Stomach (tissue), 9 donors: ENCODE measurements around the gene CCDC61. TPM values are rescaled to one million over a fixed set of nuclear protein-coding genes. Genes with fewer than 3 reads are reported as not detected.

Experiments
- DNase-seq, 2 donors: peaks; one replicate each; pipeline versions ENCODE4 v3.0.0 to v3.0.0-alpha.2; 2013 to 2019
- H3K27ac ChIP-seq, 5 donors: fragments of 200-600 bp in 4 of 5; sonication (generic) in 4 of 5; one replicate each; pipeline ENCODE4 v1.5.1; 2013 to 2019; ENCODE audit warnings: mild to moderate bottlenecking in 1 of 5, moderate library complexity in 1 of 5
- H3K27me3 ChIP-seq, 3 donors: fragments of 200-600 bp; sonication (generic); one replicate each; pipeline ENCODE4 v1.5.1; 2017 to 2019; ENCODE audit warnings: mixed run types in 1 of 3
- H3K36me3 ChIP-seq, 4 donors: fragments of 200-600 bp; sonication (generic); 1 replicate in 3 of 4; 2 replicates in 1 of 4; pipeline ENCODE4 v1.5.1; 2016 to 2019
- H3K4me1 ChIP-seq, 4 donors: fragments of 200-600 bp; sonication (generic); one replicate each; pipeline ENCODE4 v1.5.1; 2016 to 2019
- H3K4me3 ChIP-seq, 4 donors: fragments of 200-600 bp; sonication (generic) in 3 of 4; one replicate each; pipeline ENCODE4 v1.5.1; 2016 to 2019; ENCODE audit warnings: mild to moderate bottlenecking in 1 of 4
- H3K9me3 ChIP-seq, 4 donors: fragments of 200-600 bp; sonication (generic); one replicate each; pipeline ENCODE4 v1.5.1; 2016 to 2019
- EP300 ChIP-seq: sonication (generic); formaldehyde crosslinking; IDR thresholded peaks from one replicate; pipeline ENCODE4 v1.6.1; 2017; ENCODE audit warnings: antibody characterized with exemption
- POLR2A ChIP-seq, 4 donors: fragments of 450-650 bp; IDR thresholded peaks; one replicate each; pipeline ENCODE4 v1.6.1; 2016; ENCODE audit warnings: antibody characterized with exemption in 4 of 4, control low read depth in 2 of 4, mild to moderate bottlenecking in 1 of 4, moderate library complexity in 1 of 4
- POLR2AphosphoS5 ChIP-seq, 3 donors: sonication (generic); formaldehyde crosslinking; IDR thresholded peaks; one replicate each; pipeline ENCODE4 v1.6.1; 2016; ENCODE audit warnings: antibody characterized with exemption in 3 of 3
- WGBS, 5 donors: extraction: QIAGEN DNeasy Blood & Tissue Kit in 3 of 5; methylation state at CpG; one replicate each; pipeline versions ENCODE4 v1.1.5 to v1.1.7; 2013 to 2018; 5-methylcytosine and 5-hydroxymethylcytosine counted together
- intact Hi-C: fragments of 100-400 bp; cut with DNase I; formaldehyde crosslinking; loops from one replicate; pipeline ENCODE4 v1.15.1; 2023; ENCODE audit warnings: low total_unique reads
- polyA plus RNA-seq, 3 donors: library from polyadenylated mRNA; stranded (reverse); fragments of 200-250 nt; gene quantifications; one replicate each; pipeline ENCODE4 v1.2.3, GENCODE V29; 2013
- total RNA-seq, 5 donors: library from RNA; depleted of rRNA; stranded (reverse); fragments of >200 nt; gene quantifications; one replicate each; pipeline versions ENCODE4 v1.1.0 to v1.2.3, GENCODE V29; 2014 to 2016
- TF ChIP-seq, protein P1 (sequence below), 7 experiments: fragments of 450-650 bp in 4 of 7; fragments of 200-600 bp in 3 of 7; sonication (generic) in 3 of 7; IDR thresholded peaks; one replicate each; pipeline ENCODE4 v1.5.1; 2016 to 2019; ENCODE audit warnings: antibody characterized with exemption in 7 of 7, control low read depth in 2 of 7, mild to moderate bottlenecking in 1 of 7
- donor health status: healthy with polysubstance abuse.
- donor health status: Bipolar disorder and iron deficiency.
- donor health status: healthy.

The CCDC61 gene
- total and polyA plus RNA-seq, 8 donors: 2.4 to 38.8 (median 13.2) TPM

DNA sequence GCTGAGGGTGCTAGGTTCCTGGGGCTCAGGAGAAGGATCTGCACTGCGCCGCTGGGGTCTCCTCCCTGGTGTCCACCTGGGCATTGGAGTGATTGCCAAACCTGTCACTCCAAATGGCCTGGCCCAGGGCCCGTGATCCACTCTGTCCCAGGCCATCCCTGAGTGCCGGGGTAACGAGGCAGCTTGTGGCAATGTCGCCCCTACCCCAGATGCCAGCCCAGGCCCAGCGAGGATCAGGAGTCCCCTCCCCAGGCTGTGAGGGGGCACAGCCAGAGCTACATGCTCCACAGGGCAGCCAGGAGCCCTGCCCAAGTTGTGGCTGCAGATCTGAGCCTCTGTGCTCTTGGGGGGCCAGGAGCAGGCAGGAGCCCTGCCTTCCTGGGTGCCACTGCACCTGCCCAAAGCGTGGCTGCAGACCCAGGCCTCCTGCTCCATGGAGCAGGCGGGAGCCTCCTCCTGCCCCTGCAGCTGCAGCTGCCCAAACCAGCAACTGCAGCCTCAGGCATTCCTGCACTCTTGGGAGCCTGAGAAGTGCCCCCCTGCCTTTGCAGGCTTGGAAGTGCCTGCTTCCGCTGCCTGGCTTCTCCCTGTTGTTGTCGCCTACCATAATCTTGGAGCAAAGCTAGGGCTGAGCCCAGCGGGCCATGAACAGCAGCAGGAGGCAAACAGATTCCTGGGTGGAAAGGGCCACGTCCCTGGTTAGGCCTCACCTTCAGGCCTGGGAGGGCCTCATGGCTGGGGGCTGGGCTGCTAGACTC, 40.9 kb downstream of the CCDC61 start:
- H3K4me3 ChIP-seq: no peak overlapping the region
- peaks cover 0 to 3% (median 0%) of the 10 kb centered on the region in 4 donors for H3K4me1 ChIP-seq
- intact Hi-C loops: no loop called here
- H3K27ac ChIP-seq: no peak overlapping the region
- no peaks in the 10 kb centered on the region for H3K36me3 ChIP-seq
- peaks cover 0 to 54% (median 7%) of the 10 kb centered on the region in 3 donors for H3K27me3 ChIP-seq
- TF ChIP-seq EP300 (no peak), POLR2A (IDR thresholded peaks at IDR 0.05) (no peak), POLR2AphosphoS5 (IDR thresholded peaks at IDR 0.05) (no peak)
- TF ChIP-seq, protein P1, sequence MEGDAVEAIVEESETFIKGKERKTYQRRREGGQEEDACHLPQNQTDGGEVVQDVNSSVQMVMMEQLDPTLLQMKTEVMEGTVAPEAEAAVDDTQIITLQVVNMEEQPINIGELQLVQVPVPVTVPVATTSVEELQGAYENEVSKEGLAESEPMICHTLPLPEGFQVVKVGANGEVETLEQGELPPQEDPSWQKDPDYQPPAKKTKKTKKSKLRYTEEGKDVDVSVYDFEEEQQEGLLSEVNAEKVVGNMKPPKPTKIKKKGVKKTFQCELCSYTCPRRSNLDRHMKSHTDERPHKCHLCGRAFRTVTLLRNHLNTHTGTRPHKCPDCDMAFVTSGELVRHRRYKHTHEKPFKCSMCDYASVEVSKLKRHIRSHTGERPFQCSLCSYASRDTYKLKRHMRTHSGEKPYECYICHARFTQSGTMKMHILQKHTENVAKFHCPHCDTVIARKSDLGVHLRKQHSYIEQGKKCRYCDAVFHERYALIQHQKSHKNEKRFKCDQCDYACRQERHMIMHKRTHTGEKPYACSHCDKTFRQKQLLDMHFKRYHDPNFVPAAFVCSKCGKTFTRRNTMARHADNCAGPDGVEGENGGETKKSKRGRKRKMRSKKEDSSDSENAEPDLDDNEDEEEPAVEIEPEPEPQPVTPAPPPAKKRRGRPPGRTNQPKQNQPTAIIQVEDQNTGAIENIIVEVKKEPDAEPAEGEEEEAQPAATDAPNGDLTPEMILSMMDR (IDR thresholded peaks at IDR 0.05): no peak
- no peaks in the 10 kb centered on the region for H3K9me3 ChIP-seq
- DNase-seq: no peak
- WGBS, 5 donors: 78 to 88% (median 86%) methylated on average over 7 to 13 of the region's 13 CpGs

DNA sequence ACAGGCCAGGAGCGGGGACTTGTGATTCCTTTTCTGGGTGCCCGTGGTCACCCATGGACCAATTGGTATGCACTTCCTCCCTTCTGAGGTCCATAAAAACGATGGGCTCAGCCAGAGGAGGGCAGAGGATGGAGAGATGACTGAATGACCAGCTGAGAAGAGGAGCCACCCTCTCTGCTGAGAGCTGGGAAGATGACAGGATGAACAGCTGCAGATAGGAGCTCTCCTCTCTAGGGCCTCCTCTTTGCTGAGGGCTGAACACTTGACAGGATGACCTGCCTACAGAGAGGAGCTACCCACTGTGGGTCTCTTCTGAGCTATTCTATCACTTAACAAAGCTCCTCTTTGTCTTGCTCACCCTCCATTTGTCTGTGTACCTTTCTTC, 41.5 kb downstream of the CCDC61 start:
- Histone ChIP-seq H3K4me1 (peaks cover 0 to 3% (median 0%) of the 10 kb centered on the region in 4 donors), H3K27me3 (peaks cover 0 to 54% (median 7%) of the 10 kb centered on the region in 3 donors), H3K9me3 (no peaks in the 10 kb centered on the region), H3K27ac (no peak overlapping the region), H3K36me3 (no peaks in the 10 kb centered on the region), H3K4me3 (no peak overlapping the region)
- DNase-seq: no peak
- no peak for TF ChIP-seq POLR2AphosphoS5 (IDR thresholded peaks at IDR 0.05)
- TF ChIP-seq, protein P1 (IDR thresholded peaks at IDR 0.05): no peak
- TF ChIP-seq EP300: no peak
- TF ChIP-seq POLR2A (IDR thresholded peaks at IDR 0.05): no peak
- 33 to 71% (median 59%) methylated on average over 1 to 3 of the region's 3 CpGs for WGBS, 5 donors
- intact Hi-C loops: no loop called here

DNA sequence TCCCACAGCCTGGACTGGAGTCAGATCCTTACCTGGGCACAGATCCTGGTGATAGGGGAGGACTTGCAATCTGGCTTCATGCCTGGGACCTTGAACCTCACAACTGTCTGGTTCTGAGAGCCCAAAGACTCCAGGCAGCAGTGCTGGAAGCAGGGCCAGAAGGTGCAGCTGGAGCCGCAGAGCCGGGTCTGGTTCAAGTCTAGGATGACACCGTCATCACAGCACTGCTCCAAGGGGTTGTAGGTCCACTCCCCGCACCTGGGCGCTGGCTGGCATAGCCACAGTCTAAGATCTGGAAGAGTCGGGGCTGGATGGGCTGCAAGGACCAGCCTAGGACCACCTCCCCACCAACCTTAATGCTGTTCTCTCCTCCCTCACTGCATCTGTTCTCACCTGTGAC, 44.9 kb downstream of the CCDC61 start:
- H3K36me3 ChIP-seq: no peaks in the 10 kb centered on the region
- 77 to 94% (median 87%) methylated on average over 3 to 6 of the region's 6 CpGs for WGBS, 5 donors
- peaks cover 0 to 59% (median 15%) of the 10 kb centered on the region in 3 donors for H3K27me3 ChIP-seq
- H3K4me3 ChIP-seq: no peak overlapping the region
- peaks cover 0 to 6% (median 0%) of the 10 kb centered on the region in 4 donors for H3K9me3 ChIP-seq
- H3K27ac ChIP-seq: no peak overlapping the region
- no peak for DNase-seq
- TF ChIP-seq, protein P1 (IDR thresholded peaks at IDR 0.05): no peak
- no peak for TF ChIP-seq POLR2AphosphoS5 (IDR thresholded peaks at IDR 0.05)
- H3K4me1 ChIP-seq: peaks cover 0 to 3% (median 0%) of the 10 kb centered on the region in 4 donors
- intact Hi-C loops: no loop called here

DNA sequence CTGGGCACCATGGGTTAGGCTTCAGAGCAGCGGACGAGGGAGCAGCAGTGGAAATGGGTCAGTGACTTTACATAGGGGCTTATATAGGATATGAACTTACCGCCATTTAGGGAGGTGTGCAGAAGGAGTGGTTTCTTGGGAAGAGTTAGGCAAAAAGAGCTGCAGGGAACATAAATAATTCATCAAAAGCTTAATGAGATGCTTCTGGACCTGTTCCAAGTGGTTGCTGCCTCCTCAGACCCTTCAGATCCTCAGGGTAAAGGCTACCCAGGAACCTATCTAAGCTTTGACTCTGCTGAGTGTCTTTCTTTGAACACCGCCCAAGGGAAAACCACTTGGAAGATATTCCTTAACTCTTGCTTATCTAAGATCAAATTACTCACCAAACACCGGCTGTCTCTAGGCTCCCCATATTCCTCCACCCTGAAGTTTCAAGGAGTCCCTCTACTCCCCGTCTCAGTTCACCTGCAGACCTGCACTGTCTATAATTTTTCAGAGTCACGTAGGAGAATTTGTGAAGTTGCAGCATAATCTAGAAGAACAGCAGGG, 45.8 kb downstream of the CCDC61 start, which contains the start of gene IGFL4:
TSS of gene IGFL4 (minus strand) at position 51 of the 549 bp plus-strand sequence. CDS start at position 11, 40 bp downstream.
- no peak within 1 kb of the TSS for H3K4me3 ChIP-seq
- intact Hi-C loops: no loop called here
- TF ChIP-seq POLR2A (IDR thresholded peaks at IDR 0.05): no peak
- TF ChIP-seq, protein P1 (IDR thresholded peaks at IDR 0.05): no peak
- TF ChIP-seq POLR2AphosphoS5 (IDR thresholded peaks at IDR 0.05): no peak
- no peak for TF ChIP-seq EP300
- H3K36me3 ChIP-seq: no peaks in the 10 kb centered on the region
- DNase-seq: no peak
- 31 to 50% (median 42%) methylated on average over 7 of the region's 7 CpGs for WGBS, 5 donors
- peaks cover 0 to 12% (median 0%) of the 10 kb centered on the region in 4 donors for H3K9me3 ChIP-seq
- H3K27ac ChIP-seq: no peak within 1 kb of the TSS
- H3K4me1 ChIP-seq: peaks cover 0 to 3% (median 0%) of the 10 kb centered on the region in 4 donors
- peaks cover 0 to 56% (median 15%) of the 10 kb centered on the region in 3 donors for H3K27me3 ChIP-seq
